HEK293T (cell line): Measurements from ENCODE around the gene TGFBR1.

Experiments
- CTCF ChIA-PET: fragments of 350-600 bp; formaldehyde crosslinking; extraction: SDS; loops from one replicate; lab custom pipeline; 2021; ENCODE audit warnings: antibody characterized with exemption, inconsistent platforms; lab: Yijun Ruan, JAX
- POLR2A ChIA-PET: fragments of 350-600 bp; formaldehyde crosslinking; extraction: SDS; loops from one replicate; lab custom pipeline; 2020; ENCODE audit warnings: antibody characterized with exemption, inconsistent platforms; lab: Yijun Ruan, JAX
- DNase-seq: peaks from one replicate; pipeline ENCODE4 v3.0.0; 2012; ENCODE audit warnings: mixed read lengths; ENCODE audit errors: extremely low spot score
- ARNT ChIP-seq: fragments of 450-650 bp; IDR thresholded peaks from 2 replicates; pipeline ENCODE4 v1.6.1; 2017; ENCODE audit warnings: mild to moderate bottlenecking
- BHLHE40 ChIP-seq: fragments of 450-650 bp; IDR thresholded peaks from 2 replicates; pipeline ENCODE4 v1.6.1; 2016; ENCODE audit warnings: mild to moderate bottlenecking, moderate library complexity, borderline replicate concordance
- CTBP1 ChIP-seq: fragments of 450-650 bp; IDR thresholded peaks from 2 replicates; pipeline ENCODE4 v1.6.1; 2016; ENCODE audit warnings: borderline replicate concordance
- ELF4 ChIP-seq: fragments of 450-650 bp; IDR thresholded peaks from 2 replicates; pipeline ENCODE4 v1.6.1; 2017; ENCODE audit warnings: antibody characterized with exemption
- FOXA1 ChIP-seq: fragments of 450-650 bp; IDR thresholded peaks from 2 replicates; pipeline ENCODE4 v1.6.1; 2016; ENCODE audit warnings: mild to moderate bottlenecking
- FOXK2 ChIP-seq: fragments of 450-650 bp; IDR thresholded peaks from 2 replicates; pipeline ENCODE4 v1.6.1; 2016; ENCODE audit warnings: mild to moderate bottlenecking
- FOXM1 ChIP-seq: fragments of 450-650 bp; IDR thresholded peaks from 2 replicates; pipeline ENCODE4 v1.6.1; 2017; ENCODE audit warnings: mild to moderate bottlenecking, borderline replicate concordance
- HDGF ChIP-seq: fragments of 450-650 bp; IDR thresholded peaks from 2 replicates; pipeline ENCODE4 v1.6.1; 2017; ENCODE audit warnings: antibody characterized with exemption, borderline replicate concordance
- L3MBTL2 ChIP-seq: fragments of 450-650 bp; conservative IDR thresholded peaks from 2 replicates; pipeline ENCODE4 v1.6.1; 2016; ENCODE audit warnings: mild to moderate bottlenecking
- LEF1 ChIP-seq: fragments of 450-650 bp; IDR thresholded peaks from 2 replicates; pipeline ENCODE4 v1.6.1; 2017; ENCODE audit warnings: mild to moderate bottlenecking, borderline replicate concordance
- NFRKB ChIP-seq: fragments of 450-650 bp; IDR thresholded peaks from 2 replicates; pipeline ENCODE4 v1.6.1; 2016; ENCODE audit warnings: mild to moderate bottlenecking, moderate library complexity
- PKNOX1 ChIP-seq: fragments of 450-650 bp; IDR thresholded peaks from 2 replicates; pipeline ENCODE4 v1.6.1; 2016
- SP1 ChIP-seq: fragments of 450-650 bp; IDR thresholded peaks from 2 replicates; pipeline ENCODE4 v1.6.1; 2017
- SUZ12 ChIP-seq: fragments of 450-650 bp; IDR thresholded peaks from 2 replicates; pipeline ENCODE4 v1.6.1; 2016; ENCODE audit warnings: mild to moderate bottlenecking
- TARDBP ChIP-seq: fragments of 450-650 bp; IDR thresholded peaks from 2 replicates; pipeline ENCODE4 v1.6.1; 2016
- ZNF384 ChIP-seq: fragments of 450-650 bp; IDR thresholded peaks from 2 replicates; pipeline ENCODE4 v1.6.1; 2016

The TGFBR1 gene

DNA sequence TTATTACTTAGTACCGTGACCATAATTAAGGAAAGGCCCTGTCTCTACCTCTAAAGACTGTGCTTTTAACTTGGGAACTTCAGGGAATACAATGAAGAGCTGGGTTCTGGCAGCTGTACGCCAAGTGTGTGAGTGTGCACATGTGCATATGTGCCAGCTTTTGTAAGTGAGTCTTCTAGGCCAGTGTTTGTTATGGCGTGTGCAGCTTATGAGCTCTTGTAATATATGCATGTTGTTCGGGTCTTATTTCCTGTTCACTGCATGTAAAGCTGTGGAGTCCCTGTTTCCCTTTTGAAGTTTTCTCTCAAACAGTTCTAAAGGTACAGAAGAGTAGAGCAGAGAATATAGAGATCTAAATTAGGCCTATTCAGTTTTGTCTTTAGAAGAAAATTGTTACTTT lies 30.5 kb downstream of the TGFBR1 start:
- no peak for TF ChIP-seq FOXM1
- POLR2A ChIA-PET, result interaction anchor here (0.7 kb wide), 1 partner anchor 327 kb away, joined by 3 read pairs; no protein-coding TSS in a partner anchor
- CTCF ChIA-PET, result interaction anchor here (0.6 to 0.7 kb wide), 2 partner anchors 224 to 328 kb away, joined by 3 read pairs; partner anchors contain the start of gene GALNT12
- no peak for DNase-seq

DNA sequence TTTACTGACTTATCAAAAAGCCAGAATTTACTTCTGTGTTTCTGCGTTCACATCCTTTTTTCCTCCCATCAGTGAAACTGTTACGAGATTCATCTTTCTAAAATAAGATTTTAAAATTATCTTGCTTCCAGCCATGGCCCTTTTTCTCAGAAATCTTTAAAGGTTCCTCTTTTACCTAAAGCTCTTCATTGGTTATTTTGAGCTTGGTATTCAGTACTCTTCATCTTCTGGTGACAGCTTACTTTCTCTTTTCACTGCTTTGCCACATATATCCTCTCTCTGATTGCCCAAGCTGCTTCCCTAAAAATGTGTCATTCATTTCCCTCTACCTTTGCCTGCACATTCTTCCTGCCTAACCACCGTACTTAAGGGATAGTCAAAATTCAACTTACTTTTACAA lies 32.3 kb downstream of the TGFBR1 start:
- POLR2A ChIA-PET, result no interaction called here
- TF ChIP-seq L3MBTL2 (no peak), SUZ12 (no peak), NFRKB (no peak), PKNOX1 (no peak), ELF4 (no peak), LEF1 (no peak), BHLHE40 (no peak), CTBP1 (no peak), SP1 (no peak), HDGF (no peak), FOXK2 (no peak), ZNF384 (no peak), FOXM1 (no peak), FOXA1 (no peak), TARDBP (no peak), ARNT (no peak)
- CTCF ChIA-PET, result no interaction called here
- DNase-seq, result no peak

GRCh38 chr9:99137891-99138290 lies 33.0 kb downstream of the TGFBR1 start:
- ChIA-PET POLR2A (no interaction called here), CTCF (no interaction called here)
- TF ChIP-seq FOXK2, result no peak
- no peak for TF ChIP-seq LEF1
- TF ChIP-seq TARDBP, result no peak
- TF ChIP-seq PKNOX1, result no peak
- no peak for DNase-seq

DNA sequence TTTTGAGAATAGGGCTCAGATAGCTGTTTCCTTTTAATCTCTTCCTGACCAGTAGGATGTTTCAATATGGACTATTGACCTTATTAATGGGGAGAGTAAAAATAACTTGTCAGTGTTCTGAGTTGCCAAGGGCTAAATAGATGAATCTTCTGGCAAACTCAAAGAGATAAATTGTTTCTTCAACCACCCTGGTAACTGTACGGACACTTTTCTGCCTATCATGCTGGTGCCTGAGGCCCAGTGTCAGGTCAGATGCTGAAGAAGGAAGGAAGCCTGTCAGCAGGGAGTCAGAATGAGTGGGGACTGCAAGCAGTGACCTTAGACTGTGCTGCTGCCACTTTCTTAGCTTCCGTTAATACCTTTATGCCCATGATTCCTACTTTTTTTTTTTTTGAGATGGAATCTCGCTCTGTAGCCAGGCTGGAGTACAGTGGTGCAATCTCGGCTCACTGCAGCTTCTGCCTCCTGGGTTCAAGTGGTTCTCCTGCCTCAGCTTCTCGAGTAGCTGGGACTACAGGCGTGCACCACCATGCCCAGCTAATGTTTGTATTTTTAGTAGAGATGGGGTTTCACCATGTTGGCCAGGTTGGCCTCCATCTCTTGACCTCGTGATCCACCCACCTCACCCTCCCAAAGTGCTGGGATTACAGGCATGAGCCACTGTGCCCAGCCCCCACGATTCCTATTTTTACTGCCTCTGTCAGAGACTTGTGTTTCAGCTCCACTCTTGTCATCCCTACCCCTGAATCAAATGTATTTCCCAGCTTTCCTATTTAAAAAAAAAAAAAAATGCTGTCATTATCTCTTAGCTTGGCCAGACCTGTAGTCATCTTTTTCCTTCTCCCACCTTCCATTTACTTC lies 33.7 kb downstream of the TGFBR1 start:
- no peak for DNase-seq
- no peak for TF ChIP-seq PKNOX1
- TF ChIP-seq SP1, result no peak
- TF ChIP-seq FOXM1, result no peak
- no peak for TF ChIP-seq CTBP1
- TF ChIP-seq ELF4, result no peak
- no peak for TF ChIP-seq TARDBP
- TF ChIP-seq NFRKB, result no peak
- no peak for TF ChIP-seq BHLHE40
- TF ChIP-seq FOXK2, result no peak
- no peak for TF ChIP-seq ZNF384
- TF ChIP-seq LEF1, result no peak
- no peak for TF ChIP-seq FOXA1
- TF ChIP-seq ARNT, result no peak
- CTCF ChIA-PET, result interaction anchor here (0.9 to 1.0 kb wide), 2 partner anchors 14 to 134 kb away, joined by 3 to 4 read pairs; no protein-coding TSS in a partner anchor
- POLR2A ChIA-PET, result no interaction called here

DNA sequence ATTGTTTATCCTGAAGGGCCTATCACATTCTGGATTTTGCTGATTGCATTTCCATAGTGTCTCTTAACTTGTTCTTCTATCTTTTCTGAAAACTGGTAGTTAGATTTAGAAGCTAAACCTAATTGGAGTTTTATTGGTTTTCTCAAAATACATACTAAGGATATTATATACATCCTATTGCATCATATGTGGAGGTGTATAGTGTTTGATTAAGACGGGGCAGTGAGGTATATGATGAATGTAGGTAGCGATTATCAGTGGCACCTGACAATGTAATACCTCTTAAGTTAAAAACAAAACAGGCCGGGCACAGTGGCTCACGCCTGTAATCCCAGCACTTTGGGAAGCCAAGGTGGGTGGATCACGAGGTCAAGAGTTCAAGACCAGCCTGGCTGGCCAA lies 35.0 kb downstream of the TGFBR1 start:
- DNase-seq, result no peak
- CTCF ChIA-PET, result interaction anchor here (0.9 to 1.1 kb wide), 2 partner anchors 19 to 135 kb away, joined by 4 read pairs; no protein-coding TSS in a partner anchor
- TF ChIP-seq ARNT (no peak), ELF4 (no peak), NFRKB (no peak), LEF1 (no peak), FOXM1 (no peak), CTBP1 (no peak), FOXK2 (no peak), SUZ12 (no peak), BHLHE40 (no peak), FOXA1 (no peak), TARDBP (no peak), L3MBTL2 (no peak), HDGF (no peak), ZNF384 (no peak), SP1 (no peak), PKNOX1 (no peak)
- POLR2A ChIA-PET, result no interaction called here
